ENCODE results near the gene ASAP3. TPM values are rescaled to one million over a fixed set of nuclear protein-coding genes. Genes with fewer than 3 reads are reported as not detected.

ASAP3 gene
- total and polyA plus RNA-seq, 4 donors: 8.3 to 25.9 (median 16.7) TPM

DNA sequence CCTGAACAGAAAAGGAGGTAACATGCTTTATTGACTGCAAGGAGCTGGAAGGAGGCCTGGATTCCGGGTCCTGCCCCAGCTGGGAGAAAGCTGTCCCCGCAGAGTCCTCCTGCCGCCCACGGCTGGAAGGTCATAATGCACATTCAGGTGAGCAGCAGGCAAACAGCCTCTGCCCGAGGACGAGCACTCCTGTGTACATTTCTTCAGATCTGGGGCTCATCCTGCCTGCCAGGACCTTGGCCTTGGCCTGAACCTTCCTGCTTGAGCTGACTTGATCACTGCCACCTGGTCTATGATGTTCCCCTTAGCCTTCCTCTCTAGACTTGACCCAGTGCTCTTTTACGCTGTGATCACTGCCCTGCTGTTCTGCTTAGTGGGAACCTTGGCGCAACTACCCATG is 96.5 kb downstream of the ASAP3 start (continued):
- TF ChIP-seq, protein P1, sequence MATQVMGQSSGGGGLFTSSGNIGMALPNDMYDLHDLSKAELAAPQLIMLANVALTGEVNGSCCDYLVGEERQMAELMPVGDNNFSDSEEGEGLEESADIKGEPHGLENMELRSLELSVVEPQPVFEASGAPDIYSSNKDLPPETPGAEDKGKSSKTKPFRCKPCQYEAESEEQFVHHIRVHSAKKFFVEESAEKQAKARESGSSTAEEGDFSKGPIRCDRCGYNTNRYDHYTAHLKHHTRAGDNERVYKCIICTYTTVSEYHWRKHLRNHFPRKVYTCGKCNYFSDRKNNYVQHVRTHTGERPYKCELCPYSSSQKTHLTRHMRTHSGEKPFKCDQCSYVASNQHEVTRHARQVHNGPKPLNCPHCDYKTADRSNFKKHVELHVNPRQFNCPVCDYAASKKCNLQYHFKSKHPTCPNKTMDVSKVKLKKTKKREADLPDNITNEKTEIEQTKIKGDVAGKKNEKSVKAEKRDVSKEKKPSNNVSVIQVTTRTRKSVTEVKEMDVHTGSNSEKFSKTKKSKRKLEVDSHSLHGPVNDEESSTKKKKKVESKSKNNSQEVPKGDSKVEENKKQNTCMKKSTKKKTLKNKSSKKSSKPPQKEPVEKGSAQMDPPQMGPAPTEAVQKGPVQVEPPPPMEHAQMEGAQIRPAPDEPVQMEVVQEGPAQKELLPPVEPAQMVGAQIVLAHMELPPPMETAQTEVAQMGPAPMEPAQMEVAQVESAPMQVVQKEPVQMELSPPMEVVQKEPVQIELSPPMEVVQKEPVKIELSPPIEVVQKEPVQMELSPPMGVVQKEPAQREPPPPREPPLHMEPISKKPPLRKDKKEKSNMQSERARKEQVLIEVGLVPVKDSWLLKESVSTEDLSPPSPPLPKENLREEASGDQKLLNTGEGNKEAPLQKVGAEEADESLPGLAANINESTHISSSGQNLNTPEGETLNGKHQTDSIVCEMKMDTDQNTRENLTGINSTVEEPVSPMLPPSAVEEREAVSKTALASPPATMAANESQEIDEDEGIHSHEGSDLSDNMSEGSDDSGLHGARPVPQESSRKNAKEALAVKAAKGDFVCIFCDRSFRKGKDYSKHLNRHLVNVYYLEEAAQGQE (IDR thresholded peaks at IDR 0.05): no peak
- TF ChIP-seq, protein P2, sequence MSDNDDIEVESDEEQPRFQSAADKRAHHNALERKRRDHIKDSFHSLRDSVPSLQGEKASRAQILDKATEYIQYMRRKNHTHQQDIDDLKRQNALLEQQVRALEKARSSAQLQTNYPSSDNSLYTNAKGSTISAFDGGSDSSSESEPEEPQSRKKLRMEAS (IDR thresholded peaks at IDR 0.05): no peak
- TF ChIP-seq HNF4G (IDR thresholded peaks at IDR 0.05) (no peak), JUND (IDR thresholded peaks at IDR 0.05) (no peak), RAD21 (IDR thresholded peaks at IDR 0.05) (no peak), NR2F2 (IDR thresholded peaks at IDR 0.05) (no peak), FOXA1 (IDR thresholded peaks at IDR 0.05) (no peak), SP1 (IDR thresholded peaks at IDR 0.05) (no peak), RXRA (IDR thresholded peaks at IDR 0.05) (no peak), TAF1 (conservative IDR thresholded peaks at IDR 0.05) (no peak)
- TF ChIP-seq, protein P3, sequence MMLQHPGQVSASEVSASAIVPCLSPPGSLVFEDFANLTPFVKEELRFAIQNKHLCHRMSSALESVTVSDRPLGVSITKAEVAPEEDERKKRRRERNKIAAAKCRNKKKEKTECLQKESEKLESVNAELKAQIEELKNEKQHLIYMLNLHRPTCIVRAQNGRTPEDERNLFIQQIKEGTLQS (IDR thresholded peaks at IDR 0.05): no peak

DNA sequence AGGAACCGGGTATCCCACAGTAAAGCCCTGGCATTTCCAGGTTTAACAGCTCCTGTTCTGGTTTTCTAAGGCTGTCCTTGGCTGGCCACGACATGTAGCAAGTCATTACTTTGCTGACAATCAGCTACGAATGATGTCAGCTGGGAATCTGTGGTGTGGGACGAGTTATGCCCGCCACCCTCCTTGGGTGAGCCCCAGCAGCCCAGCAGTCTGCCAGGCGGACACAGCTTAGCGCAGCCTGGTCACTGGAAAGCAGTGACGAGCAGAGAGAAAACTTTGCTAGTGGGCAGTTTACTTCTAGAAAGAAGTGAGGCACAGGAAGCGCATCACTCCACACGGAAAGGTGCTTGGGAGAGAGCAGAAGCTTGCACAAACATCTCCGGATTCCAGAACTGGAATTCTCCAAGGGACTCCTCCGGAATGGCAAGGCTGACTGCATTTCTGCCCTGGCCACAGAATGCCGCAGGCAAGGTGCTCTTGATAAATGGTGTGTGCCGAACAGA is 98.8 kb downstream of the ASAP3 start:
- peaks cover 4 to 37% (median 24%) of the 10 kb centered on the region in 4 donors for H3K36me3 ChIP-seq (ENCODE audit: control insufficient read depth in 4 of 4, insufficient read depth in 3 of 4, low read depth in 1 of 4, low read length in 3 of 4)
- H3K4me3 ChIP-seq (ENCODE audit: low read depth in 1 of 3, low read length in 3 of 3): no peak overlapping the region
- peaks cover 0 to 3% (median 0%) of the 10 kb centered on the region in 4 donors for H3K4me1 ChIP-seq (ENCODE audit: control insufficient read depth in 4 of 4, insufficient read depth in 4 of 4, low read length in 3 of 4)
- no peaks in the 10 kb centered on the region for H3K27me3 ChIP-seq (ENCODE audit: control insufficient read depth in 4 of 4, insufficient read depth in 4 of 4, low read length in 3 of 4)
- no peak overlapping the region for H3K9ac ChIP-seq (ENCODE audit: low read depth in 1 of 2, low read length in 2 of 2)
- H3K9me3 ChIP-seq (ENCODE audit: control insufficient read depth in 4 of 4, low read length in 3 of 4): no peaks in the 10 kb centered on the region
- no peak overlapping the region for H3K27ac ChIP-seq (ENCODE audit: low read depth in 1 of 2, low read length in 2 of 2)
- TF ChIP-seq, protein P4, sequence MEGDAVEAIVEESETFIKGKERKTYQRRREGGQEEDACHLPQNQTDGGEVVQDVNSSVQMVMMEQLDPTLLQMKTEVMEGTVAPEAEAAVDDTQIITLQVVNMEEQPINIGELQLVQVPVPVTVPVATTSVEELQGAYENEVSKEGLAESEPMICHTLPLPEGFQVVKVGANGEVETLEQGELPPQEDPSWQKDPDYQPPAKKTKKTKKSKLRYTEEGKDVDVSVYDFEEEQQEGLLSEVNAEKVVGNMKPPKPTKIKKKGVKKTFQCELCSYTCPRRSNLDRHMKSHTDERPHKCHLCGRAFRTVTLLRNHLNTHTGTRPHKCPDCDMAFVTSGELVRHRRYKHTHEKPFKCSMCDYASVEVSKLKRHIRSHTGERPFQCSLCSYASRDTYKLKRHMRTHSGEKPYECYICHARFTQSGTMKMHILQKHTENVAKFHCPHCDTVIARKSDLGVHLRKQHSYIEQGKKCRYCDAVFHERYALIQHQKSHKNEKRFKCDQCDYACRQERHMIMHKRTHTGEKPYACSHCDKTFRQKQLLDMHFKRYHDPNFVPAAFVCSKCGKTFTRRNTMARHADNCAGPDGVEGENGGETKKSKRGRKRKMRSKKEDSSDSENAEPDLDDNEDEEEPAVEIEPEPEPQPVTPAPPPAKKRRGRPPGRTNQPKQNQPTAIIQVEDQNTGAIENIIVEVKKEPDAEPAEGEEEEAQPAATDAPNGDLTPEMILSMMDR (IDR thresholded peaks at IDR 0.05; ENCODE audit: low read depth, low read length, missing input control): no peak
- TF ChIP-seq FOXA2 (IDR thresholded peaks at IDR 0.05) (no peak), EGR1 (IDR thresholded peaks at IDR 0.05; ENCODE audit: low read depth in 2 of 2) (no peak), GABPA (IDR thresholded peaks at IDR 0.05 in 1 of 2, conservative IDR thresholded peaks at IDR 0.05 in 1 of 2) (no peak), NR2F2 (IDR thresholded peaks at IDR 0.05) (no peak), FOXA1 (IDR thresholded peaks at IDR 0.05) (no peak), SP1 (IDR thresholded peaks at IDR 0.05) (no peak), RAD21 (IDR thresholded peaks at IDR 0.05) (no peak), JUND (IDR thresholded peaks at IDR 0.05) (no peak), YY1 (IDR thresholded peaks at IDR 0.05) (no peak), TAF1 (conservative IDR thresholded peaks at IDR 0.05) (no peak), HNF4G (IDR thresholded peaks at IDR 0.05) (no peak), RXRA (IDR thresholded peaks at IDR 0.05) (no peak), HNF4A (conservative IDR thresholded peaks at IDR 0.05) (no peak)
- TF ChIP-seq, protein P2 (IDR thresholded peaks at IDR 0.05): no peak
- TF ChIP-seq, protein P3 (IDR thresholded peaks at IDR 0.05): no peak
- TF ChIP-seq, protein P1 (IDR thresholded peaks at IDR 0.05): no peak
- TF ChIP-seq, protein P5, sequence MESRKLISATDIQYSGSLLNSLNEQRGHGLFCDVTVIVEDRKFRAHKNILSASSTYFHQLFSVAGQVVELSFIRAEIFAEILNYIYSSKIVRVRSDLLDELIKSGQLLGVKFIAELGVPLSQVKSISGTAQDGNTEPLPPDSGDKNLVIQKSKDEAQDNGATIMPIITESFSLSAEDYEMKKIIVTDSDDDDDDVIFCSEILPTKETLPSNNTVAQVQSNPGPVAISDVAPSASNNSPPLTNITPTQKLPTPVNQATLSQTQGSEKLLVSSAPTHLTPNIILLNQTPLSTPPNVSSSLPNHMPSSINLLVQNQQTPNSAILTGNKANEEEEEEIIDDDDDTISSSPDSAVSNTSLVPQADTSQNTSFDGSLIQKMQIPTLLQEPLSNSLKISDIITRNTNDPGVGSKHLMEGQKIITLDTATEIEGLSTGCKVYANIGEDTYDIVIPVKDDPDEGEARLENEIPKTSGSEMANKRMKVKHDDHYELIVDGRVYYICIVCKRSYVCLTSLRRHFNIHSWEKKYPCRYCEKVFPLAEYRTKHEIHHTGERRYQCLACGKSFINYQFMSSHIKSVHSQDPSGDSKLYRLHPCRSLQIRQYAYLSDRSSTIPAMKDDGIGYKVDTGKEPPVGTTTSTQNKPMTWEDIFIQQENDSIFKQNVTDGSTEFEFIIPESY (IDR thresholded peaks at IDR 0.05): no peak
- WGBS: 93% methylated on average over 14 of the region's 14 CpGs
- no peak for DNase-seq (ENCODE audit: low spot score)
